Fibroblast of mammary gland (primary cell): ENCODE data around the gene CPNE1.

Experiments used
- DNase-seq: peaks from one replicate; pipeline ENCODE4 v3.0.0-alpha.2; 2010; ENCODE audit warnings: low read depth
- H3K4me3 ChIP-seq: 2 replicates; pipeline ENCODE4 v1.5.1; 2011; ENCODE audit warnings: low read depth, mild to moderate bottlenecking, low read length, moderate library complexity; ENCODE audit not compliant: control insufficient read depth
- CTCF ChIP-seq: conservative IDR thresholded peaks from 2 replicates; pipeline ENCODE4 v1.5.1; 2011; ENCODE audit warnings: low read depth, low read length, inconsistent platforms; ENCODE audit not compliant: control insufficient read depth, insufficient read depth

CPNE1 gene

GRCh38 chr20:35578469-35578868 lies 86.2 kb downstream of the CPNE1 start:
- DNase-seq, result peak; percentile 12
- TF ChIP-seq CTCF, result no peak
- H3K4me3 ChIP-seq, result no peak overlapping the region

- no peak for DNase-seq
- H3K4me3 ChIP-seq, result no peak overlapping the region
- no peak for TF ChIP-seq CTCF
These were observed 87.9 kb downstream of the CPNE1 start for GRCh38 chr20:35576816-35577215.
